ENCODE results near the gene PPM1D. TPM values are rescaled to one million over a fixed set of nuclear protein-coding genes. Genes with fewer than 3 reads are reported as not detected.
"Not testable (repeated sequence)": the region's sequence is repeated elsewhere in the genome, so short reads cannot be mapped to it uniquely, and the experiment has no call there.

The PPM1D gene
- total RNA-seq (ENCODE audit: insufficient read depth, low replicate concordance): 7.5 TPM

GRCh38 chr17:60599620-60600489, at the start of gene PPM1D:
PPM1D (plus strand) TSS chr17:60600193; CDS start chr17:60600415, 222 bp downstream.
- peak; percentile 100 for DNase-seq (ENCODE audit: low spot score)

- not testable (repeated sequence) for DNase-seq (ENCODE audit: low spot score)
Measured at GRCh38 chr17:60552255-60552654, 47.7 kb upstream of the PPM1D start.

DNA sequence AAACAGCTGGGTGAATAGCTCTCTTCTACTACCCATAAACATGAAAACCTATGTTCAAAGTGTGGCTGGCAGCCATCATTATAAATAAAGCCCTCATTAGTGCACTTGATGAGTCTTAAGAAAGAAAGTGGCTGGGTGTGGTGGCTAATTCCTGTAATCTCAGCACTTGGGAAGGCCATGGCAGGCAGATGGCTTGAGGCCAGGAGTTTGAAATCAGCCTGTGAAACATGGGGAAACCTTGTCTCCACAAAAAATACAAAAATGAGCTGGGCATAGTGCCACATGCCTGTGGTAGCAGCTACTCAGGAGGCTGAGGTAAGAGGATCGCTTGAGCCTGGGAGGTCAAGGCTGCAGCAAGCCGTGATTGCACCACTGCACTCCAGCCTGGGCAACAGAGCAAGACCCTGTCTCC, 45.6 kb upstream of the PPM1D start:
- peak; percentile 17 for DNase-seq (ENCODE audit: low spot score)

DNA sequence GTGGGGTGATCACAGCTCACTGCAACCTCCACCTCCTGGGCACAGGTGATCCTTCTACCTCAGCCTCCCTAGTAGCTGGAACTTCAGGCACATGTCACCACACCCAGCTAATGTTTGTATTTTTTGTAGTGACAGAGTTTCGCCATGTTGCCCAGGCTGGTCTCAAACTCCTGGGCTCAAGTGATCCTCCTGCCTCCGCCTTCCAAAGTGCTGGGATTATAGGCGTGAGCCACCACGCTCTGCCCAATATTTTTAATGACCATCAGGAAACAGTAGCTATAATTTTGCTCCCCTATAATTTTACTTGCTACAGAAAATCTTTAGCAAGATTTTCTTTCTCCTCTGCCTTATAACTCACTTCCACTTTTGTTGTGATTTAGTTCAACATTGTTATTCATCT, 44.2 kb upstream of the PPM1D start:
- DNase-seq (ENCODE audit: low spot score): no peak

- DNase-seq (ENCODE audit: low spot score): no peak
Measured at GRCh38 chr17:60557805-60558204, 42.2 kb upstream of the PPM1D start.

DNA sequence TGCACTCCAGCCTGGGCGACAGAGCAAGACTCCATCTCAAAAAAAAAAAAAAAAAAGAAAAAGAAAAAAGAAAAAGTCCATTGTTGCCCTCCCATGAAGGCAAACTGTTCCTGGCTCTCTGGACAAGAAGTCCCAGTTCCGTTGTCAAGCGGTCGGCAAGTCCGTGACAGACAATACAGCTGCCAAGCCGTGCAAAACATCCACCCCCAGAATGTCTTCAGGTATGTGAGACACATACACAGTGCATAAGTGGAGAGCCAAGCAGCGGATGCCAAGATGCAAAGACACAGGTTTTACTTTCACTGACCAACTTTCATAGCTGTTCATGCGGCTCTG, 40.4 kb upstream of the PPM1D start:
- DNase-seq (ENCODE audit: low spot score): no peak

GRCh38 chr17:60559995-60560859, 39.8 kb upstream of the PPM1D start:
- no peak for DNase-seq (ENCODE audit: low spot score)

- DNase-seq (ENCODE audit: low spot score): no peak
Measured at GRCh38 chr17:60560860-60561257, 39.1 kb upstream of the PPM1D start.

DNA sequence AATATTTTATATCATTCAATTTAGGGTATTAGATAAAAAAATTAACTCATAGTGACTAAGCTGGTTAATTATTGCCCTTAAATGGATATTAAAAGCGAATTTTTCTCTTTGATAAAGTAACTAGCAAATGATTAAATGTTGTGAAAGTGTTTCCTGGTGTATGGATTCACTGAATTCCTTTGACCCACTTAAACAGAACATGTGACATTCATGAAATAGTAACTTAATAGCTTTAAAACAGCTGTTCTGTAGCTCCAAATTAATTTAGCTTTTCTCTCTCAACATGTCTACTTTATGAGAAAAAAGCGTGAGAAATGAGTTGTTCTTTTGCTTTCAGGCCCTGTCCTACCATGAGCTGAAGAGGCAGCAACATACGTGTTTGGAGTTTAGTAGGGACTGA, 37.6 kb upstream of the PPM1D start:
- no peak for DNase-seq (ENCODE audit: low spot score)

DNA sequence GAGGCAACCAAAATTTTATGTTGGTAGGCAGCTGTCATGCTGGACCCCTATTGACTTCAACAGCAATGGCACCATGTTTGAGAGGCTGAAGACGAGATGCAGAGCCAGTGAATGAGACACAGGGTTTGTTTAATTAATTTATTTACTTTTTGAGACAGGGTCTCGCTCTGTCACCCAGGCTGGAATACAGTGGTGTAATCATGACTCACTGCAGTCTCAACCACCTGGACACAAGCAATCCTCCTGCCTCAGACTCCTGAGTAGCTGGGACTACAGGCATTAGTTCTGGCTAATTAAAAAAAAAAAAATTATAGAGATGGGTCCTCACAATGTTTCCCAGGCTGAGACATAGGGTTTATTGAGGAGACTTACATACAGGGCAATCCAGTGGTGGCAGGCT, 36.2 kb upstream of the PPM1D start:
- no peak for DNase-seq (ENCODE audit: low spot score)

DNA sequence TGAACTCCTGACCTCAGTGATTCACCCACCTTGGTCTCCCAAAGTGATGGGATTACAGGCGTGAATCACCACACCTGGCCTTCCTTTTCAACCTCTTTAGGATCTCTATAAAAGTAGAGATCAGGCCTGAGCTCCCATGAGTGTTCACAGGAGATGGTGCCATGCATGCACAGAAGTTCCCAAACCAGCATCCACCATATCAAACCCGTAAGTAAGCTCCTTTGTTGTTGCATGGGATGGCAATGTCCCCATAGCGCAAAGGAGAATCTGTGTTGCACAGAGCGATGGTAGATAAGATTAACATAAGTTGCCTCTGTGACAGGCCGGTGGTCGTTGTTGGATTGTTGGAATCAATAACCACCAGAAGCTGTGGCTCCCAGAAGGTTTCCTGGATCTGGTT, 34.8 kb upstream of the PPM1D start:
- no peak for DNase-seq (ENCODE audit: low spot score)

DNA sequence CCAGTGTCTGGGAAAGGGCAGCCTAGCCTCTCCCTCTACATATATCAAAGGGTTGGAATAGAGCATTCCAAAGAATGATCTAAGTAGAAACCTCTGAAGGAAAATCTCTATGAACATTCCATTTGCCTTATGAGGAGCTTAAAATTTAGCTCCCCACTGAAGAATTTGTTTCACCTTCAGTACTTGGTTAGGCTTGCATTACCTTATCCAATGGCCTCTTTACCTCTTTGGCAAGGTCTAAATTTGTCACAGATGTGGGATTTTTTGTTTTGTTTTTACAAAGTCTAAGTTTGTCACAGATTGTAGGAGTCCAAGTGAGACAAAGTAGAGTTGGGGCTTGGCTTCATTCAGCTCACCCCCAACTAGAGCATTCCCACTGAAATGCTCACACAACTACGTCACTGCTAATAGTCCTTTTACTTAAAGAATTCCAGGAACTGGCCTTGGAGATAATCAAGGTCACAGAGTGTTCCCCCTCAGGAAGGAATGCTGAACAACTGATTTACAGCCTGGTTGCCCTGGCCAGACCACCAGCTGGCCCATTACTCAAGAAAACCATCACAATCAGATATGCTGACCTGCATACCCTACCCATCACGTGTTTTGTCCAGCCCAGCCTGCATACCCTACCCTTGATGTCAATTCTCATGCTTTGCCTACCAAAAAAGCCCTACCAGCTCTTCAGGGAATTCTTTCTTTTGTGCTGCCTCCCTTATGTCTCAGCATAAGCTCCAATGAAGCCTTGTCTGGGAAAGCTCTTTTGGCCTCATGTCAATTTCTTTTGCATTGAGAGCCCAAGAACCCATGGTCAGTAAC, 26.5 kb upstream of the PPM1D start:
- peak; percentile 74 for DNase-seq (ENCODE audit: low spot score)

- peak; percentile 86 for DNase-seq (ENCODE audit: low spot score)
Measured at GRCh38 chr17:60577147-60577915, 22.7 kb upstream of the PPM1D start.

DNA sequence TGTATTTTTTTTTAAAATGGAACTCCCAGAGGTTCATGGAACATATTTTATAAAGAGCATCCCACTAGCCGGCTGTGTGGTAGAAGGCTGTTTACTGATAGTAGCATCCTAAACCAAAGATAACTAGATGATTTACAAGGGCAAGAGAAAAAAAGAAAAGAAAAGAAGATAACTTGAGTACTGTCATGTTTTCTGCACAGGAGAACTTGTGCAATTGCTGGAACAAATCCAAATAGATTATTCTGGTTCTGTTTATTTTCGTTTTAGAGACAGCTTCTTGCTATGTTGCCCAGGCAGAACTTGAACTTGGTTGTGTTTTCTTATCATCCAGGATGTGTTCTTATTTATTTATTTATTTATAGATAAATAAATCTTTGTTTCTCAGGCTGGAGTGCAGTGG, 20.9 kb upstream of the PPM1D start:
- peak; percentile 94 for DNase-seq (ENCODE audit: low spot score)

DNA sequence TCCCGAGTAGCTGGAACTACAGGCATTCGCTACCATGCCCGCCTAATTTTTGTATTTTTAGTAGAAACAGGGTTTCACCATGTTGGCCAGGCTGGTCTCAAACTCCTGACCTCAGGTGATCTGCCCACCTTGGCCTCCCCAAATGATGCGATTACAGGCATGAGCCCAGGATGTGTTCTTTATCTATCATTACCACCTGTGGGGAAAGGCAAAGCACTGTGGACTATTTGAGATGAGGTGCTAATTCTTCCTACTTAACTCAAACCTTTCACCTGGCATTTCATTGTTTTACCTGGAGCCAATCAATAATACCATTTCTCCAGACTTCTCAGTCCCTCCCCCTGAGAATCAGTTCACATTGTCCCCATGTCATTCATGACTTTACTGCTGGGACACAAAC, 20.4 kb upstream of the PPM1D start:
- no peak for DNase-seq (ENCODE audit: low spot score)

DNA sequence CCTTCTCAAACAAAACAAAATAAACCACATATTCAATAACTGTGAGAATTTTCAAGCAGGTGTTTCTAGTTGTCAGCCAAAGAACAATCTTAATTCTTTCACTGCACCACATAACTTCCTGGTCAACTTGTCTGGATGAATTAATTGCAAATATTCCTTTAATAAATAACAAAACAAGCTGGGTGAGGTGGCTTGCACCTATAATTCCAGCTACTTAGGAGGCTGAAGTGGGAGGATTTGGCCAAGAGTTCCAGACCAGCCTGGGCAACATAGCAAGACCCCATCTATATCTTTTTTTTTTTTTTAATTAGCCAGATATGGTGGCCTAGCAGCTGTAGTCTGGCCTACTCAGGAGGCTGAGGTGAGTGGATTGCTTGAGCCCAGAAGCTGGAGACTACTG, 17.0 kb upstream of the PPM1D start:
- no peak for DNase-seq (ENCODE audit: low spot score)

DNA sequence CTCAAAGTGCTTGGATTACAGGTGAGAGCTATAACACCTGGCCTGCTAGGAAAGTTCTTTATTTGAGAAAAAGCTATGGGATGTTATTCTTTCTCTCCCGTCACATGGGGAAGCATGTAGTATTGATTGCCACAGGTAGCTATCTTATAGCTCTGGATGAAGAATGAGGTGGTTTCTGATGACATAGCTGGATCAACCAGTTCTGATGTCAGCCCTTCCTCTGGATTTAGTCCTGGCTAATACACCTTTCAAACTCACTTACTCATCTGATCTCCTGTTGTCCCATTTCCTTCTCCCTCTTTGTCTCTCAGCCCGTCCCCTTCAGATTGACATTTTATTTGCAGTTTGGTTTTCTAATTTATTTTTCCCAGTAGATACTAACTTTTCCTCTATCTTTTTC, 14.1 kb upstream of the PPM1D start:
- no peak for DNase-seq (ENCODE audit: low spot score)

GRCh38 chr17:60586288-60586974, 13.6 kb upstream of the PPM1D start:
- no peak for DNase-seq (ENCODE audit: low spot score)

DNA sequence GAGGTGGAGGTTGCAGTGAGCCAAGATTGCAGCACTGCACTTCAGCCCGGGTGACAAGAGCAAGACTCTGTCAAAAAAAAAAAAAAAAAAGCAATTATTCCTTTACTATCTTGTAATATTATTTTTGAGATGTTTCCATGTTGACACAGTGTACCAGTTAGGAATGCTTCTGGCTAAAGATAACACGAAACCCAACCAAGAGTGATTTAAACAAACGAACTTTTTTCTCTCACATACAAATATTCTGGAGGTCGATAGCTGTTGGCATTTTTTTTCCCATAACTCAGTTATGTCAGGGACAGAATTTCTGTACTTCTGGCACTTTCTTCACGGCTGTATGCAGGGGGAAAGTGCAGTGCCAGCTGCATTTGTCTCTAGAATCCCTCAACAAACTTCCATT, 9.9 kb upstream of the PPM1D start:
- no peak for DNase-seq (ENCODE audit: low spot score)

GRCh38 chr17:60592750-60593149, 7.2 kb upstream of the PPM1D start:
- no peak for DNase-seq (ENCODE audit: low spot score)

All from umbilical cord (tissue), 2 donors.